SU-DHL-6 (cell line): Measurements from ENCODE around the gene SYK.

Experiments used
- H2AFZ ChIP-seq: fragments of 200-600 bp; sonication (generic); 2 replicates; pipeline ENCODE4 v1.6.1; 2014; ENCODE audit warnings: low read depth, mild to moderate bottlenecking, moderate library complexity, mixed read lengths, antibody characterized with exemption, low read length; ENCODE audit not compliant: severe bottlenecking
- H3F3A ChIP-seq: fragments of 200-600 bp; shearing (Covaris generic); 2 replicates; pipeline ENCODE4 v1.6.0; 2016; ENCODE audit warnings: antibody characterized with exemption, mild to moderate bottlenecking; ENCODE audit not compliant: insufficient read depth
- H3K27ac ChIP-seq: fragments of 200-600 bp; sonication (generic); 2 replicates; pipeline ENCODE4 v1.5.1; 2016; ENCODE audit warnings: low read depth, mild to moderate bottlenecking, low read length, moderate library complexity, mixed read lengths
- H3K27me3 ChIP-seq: fragments of 200-600 bp; sonication (generic), shearing (Covaris generic); 2 replicates; pipeline ENCODE4 v1.6.0; 2014; ENCODE audit warnings: mild to moderate bottlenecking, low read length
- H3K36me3 ChIP-seq: fragments of 200-600 bp; sonication (generic); 2 replicates; pipeline ENCODE4 v1.6.1; 2014; ENCODE audit warnings: mild to moderate bottlenecking, low read length, mixed read lengths
- H3K4me2 ChIP-seq: fragments of 300-600, 200-600 bp; shearing (Covaris generic), sonication (generic); 2 replicates; pipeline ENCODE4 v1.6.0; 2014; ENCODE audit warnings: low read length, low read depth, mild to moderate bottlenecking; ENCODE audit not compliant: poor library complexity, severe bottlenecking
- H3K4me3 ChIP-seq: fragments of 200-600 bp; sonication (generic); 2 replicates; pipeline ENCODE4 v1.5.1; 2014; ENCODE audit warnings: antibody characterized with exemption, low read length, mild to moderate bottlenecking, mixed read lengths; ENCODE audit not compliant: insufficient read depth, poor library complexity, severe bottlenecking
- H3K79me2 ChIP-seq: fragments of 200-600 bp; sonication (generic); 2 replicates; pipeline ENCODE4 v1.6.1; 2014; ENCODE audit warnings: mild to moderate bottlenecking, low read length, moderate library complexity; ENCODE audit not compliant: insufficient read depth
- H3K9ac ChIP-seq: fragments of 200-600 bp; sonication (generic); 2 replicates; pipeline ENCODE4 v1.7.0; 2014; ENCODE audit warnings: mild to moderate bottlenecking, low read length
- H3K9me2 ChIP-seq: fragments of 200-600 bp; sonication (generic); replicated peaks from 2 replicates; pipeline ENCODE4 v1.6.1; 2014; ENCODE audit warnings: low read length; ENCODE audit not compliant: insufficient read depth
- H3K9me3 ChIP-seq: fragments of 200-600 bp; sonication (generic); 2 replicates; pipeline ENCODE4 v1.6.1; 2014; ENCODE audit warnings: low read length, mixed read lengths; ENCODE audit not compliant: insufficient read depth
- H4K20me1 ChIP-seq: fragments of 200-600 bp; sonication (generic); 2 replicates; pipeline ENCODE4 v1.6.1; 2014; ENCODE audit warnings: low read depth, mild to moderate bottlenecking, antibody characterized with exemption, low read length, moderate library complexity, mixed read lengths
- CTCF ChIP-seq: fragments of 200-600 bp; sonication (generic); IDR thresholded peaks from one replicate; pipeline ENCODE4 v1.5.1; 2017; ENCODE audit warnings: antibody characterized with exemption, mild to moderate bottlenecking, low read length, moderate library complexity; ENCODE audit not compliant: insufficient read depth, poor library complexity, severe bottlenecking
- EZH2phosphoT487 ChIP-seq: fragments of 200-600 bp; sonication (generic), shearing (Covaris generic); conservative IDR thresholded peaks from 2 replicates; pipeline ENCODE4 v1.6.1; 2018; ENCODE audit warnings: mild to moderate bottlenecking, antibody characterized with exemption, low read length, moderate library complexity, mixed read lengths

The SYK gene

GRCh38 chr9:90860826-90861225 is 59.2 kb downstream of the SYK start:
- Histone ChIP-seq H2AFZ (no peak overlapping the region), H3K9me3 (no peaks in the 10 kb centered on the region), H3F3A (no peaks in the 10 kb centered on the region), H3K79me2 (no peaks in the 10 kb centered on the region), H3K27ac (no peak overlapping the region), H3K4me3 (no peak overlapping the region), H3K27me3 (no peaks in the 10 kb centered on the region), H3K9ac (no peak overlapping the region), H3K36me3 (no peaks in the 10 kb centered on the region; the same call in 1 of the 2 replicates), H3K4me2 (no peak overlapping the region), H3K9me2 (no peaks in the 10 kb centered on the region), H4K20me1 (no peaks in the 10 kb centered on the region)
- TF ChIP-seq EZH2phosphoT487 (no peak), CTCF (no peak)

DNA sequence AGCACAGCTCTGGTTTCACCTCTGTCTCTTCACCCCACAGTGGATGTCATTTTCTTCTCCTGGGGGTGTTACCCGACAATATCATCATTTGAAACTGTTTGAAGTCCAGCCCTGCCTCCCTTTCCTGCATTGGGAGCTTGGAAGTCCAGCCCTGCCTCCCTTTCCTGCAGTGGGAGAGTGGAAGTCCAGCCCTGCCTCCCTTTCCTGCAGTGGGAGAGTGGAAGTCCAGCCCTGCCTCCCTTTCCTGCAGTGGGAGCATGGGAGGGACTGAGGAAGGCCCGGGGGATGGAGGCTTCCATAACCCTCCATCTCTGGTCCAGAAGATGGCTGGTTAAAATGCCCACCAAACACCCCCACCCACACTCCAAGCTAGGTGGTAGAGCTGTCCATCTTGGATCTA is 59.8 kb downstream of the SYK start:
- H3K79me2 ChIP-seq: no peaks in the 10 kb centered on the region
- TF ChIP-seq CTCF (no peak), EZH2phosphoT487 (no peak)
- H3K9me2 ChIP-seq: no peaks in the 10 kb centered on the region
- no peaks in the 10 kb centered on the region for H3K9me3 ChIP-seq
- H3K27ac ChIP-seq: no peak overlapping the region
- no peak overlapping the region for H2AFZ ChIP-seq
- no peaks in the 10 kb centered on the region for H3F3A ChIP-seq
- no peak overlapping the region for H3K4me2 ChIP-seq
- no peak overlapping the region for H3K4me3 ChIP-seq
- H3K36me3 ChIP-seq: no peaks in the 10 kb centered on the region; the same call in 1 of the 2 replicates
- H3K9ac ChIP-seq: no peak overlapping the region
- H3K27me3 ChIP-seq: no peaks in the 10 kb centered on the region
- no peaks in the 10 kb centered on the region for H4K20me1 ChIP-seq

- no peaks in the 10 kb centered on the region for H3K79me2 ChIP-seq
These were observed 60.5 kb downstream of the SYK start for GRCh38 chr9:90861826-90862740.

More at GRCh38 chr9:90861826-90862740, 60.5 kb downstream of the SYK start:
- Histone ChIP-seq H3K9me3 (no peaks in the 10 kb centered on the region), H3K27me3 (no peaks in the 10 kb centered on the region), H3K4me3 (no peak overlapping the region), H3K4me2 (no peak overlapping the region), H3K9me2 (no peaks in the 10 kb centered on the region), H4K20me1 (no peaks in the 10 kb centered on the region), H2AFZ (no peak overlapping the region), H3K27ac (no peak overlapping the region), H3K36me3 (no peaks in the 10 kb centered on the region; the same call in 1 of the 2 replicates), H3K9ac (no peak overlapping the region), H3F3A (no peaks in the 10 kb centered on the region)
- no peak for TF ChIP-seq EZH2phosphoT487
- TF ChIP-seq CTCF: no peak
